Kidney capillary endothelial cell (primary cell): ENCODE measurements around the gene WNK4.

ENCODE experiments used
- DNase-seq: peaks from one replicate; pipeline ENCODE4 v3.0.0-alpha.2; 2018; ENCODE audit warnings: low spot score

Gene WNK4

DNA sequence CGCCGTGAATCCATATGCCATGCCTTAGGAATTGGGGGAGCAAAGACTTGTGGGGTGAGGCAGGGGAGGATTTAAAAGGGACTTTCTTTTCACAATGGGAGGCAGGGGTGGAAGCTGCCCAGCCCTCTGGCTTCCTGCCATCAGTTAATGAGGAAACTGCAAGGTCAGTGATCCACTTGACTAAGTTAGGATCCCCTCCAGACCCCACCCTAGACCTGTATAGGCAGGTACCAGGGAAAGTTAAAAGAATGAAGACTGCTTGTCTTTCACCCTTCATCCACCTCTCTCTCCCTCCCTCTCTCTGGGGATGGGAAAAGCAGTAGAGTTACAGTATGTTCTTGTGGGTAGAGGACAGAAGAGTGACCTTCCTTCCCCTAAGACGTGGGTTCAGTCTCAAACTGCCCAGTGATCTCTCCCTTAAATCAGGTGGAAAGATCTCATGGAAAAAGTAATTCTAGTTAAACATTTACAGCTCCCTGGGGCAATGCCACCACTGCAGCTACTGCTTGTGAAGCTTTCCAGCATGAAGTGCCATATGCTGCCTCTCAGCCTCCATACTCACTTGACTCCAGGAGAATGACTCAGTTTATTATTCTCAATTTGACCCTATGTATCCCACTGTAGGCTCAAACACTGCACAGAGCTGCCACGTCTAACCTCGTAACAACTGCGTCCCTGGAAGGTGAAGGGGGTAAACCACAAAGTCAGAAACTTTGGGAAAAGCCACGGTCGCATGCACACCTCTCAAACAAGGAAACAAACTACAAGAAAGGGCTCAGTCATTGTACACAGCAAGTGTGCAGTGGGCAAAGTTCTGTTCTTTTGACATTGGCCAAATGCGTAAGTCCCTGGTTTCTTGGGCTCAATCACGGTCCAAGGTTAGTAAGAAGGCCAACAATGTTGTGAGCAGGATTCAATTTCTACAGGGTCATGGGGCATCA lies 16.9 kb downstream of the WNK4 start:
- no peak for DNase-seq

DNA sequence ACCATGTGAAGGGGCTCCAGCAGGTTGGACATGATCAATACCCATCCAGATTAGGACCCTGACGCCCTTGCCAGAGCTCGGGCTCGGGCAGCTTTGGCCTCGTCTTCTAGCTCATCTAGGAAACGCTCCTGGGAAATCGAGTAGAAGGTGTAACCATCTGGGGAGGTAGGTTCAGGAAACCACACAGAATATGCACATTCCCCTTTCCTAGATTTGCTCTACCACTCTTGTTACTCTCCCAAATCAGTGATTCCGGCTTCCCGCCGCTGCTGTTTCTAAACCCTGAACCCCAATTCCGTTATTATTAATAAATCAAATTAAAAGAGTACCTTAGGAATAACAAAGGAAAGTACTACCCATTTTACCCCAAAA lies 17.6 kb downstream of the WNK4 start:
- DNase-seq = no peak

DNA sequence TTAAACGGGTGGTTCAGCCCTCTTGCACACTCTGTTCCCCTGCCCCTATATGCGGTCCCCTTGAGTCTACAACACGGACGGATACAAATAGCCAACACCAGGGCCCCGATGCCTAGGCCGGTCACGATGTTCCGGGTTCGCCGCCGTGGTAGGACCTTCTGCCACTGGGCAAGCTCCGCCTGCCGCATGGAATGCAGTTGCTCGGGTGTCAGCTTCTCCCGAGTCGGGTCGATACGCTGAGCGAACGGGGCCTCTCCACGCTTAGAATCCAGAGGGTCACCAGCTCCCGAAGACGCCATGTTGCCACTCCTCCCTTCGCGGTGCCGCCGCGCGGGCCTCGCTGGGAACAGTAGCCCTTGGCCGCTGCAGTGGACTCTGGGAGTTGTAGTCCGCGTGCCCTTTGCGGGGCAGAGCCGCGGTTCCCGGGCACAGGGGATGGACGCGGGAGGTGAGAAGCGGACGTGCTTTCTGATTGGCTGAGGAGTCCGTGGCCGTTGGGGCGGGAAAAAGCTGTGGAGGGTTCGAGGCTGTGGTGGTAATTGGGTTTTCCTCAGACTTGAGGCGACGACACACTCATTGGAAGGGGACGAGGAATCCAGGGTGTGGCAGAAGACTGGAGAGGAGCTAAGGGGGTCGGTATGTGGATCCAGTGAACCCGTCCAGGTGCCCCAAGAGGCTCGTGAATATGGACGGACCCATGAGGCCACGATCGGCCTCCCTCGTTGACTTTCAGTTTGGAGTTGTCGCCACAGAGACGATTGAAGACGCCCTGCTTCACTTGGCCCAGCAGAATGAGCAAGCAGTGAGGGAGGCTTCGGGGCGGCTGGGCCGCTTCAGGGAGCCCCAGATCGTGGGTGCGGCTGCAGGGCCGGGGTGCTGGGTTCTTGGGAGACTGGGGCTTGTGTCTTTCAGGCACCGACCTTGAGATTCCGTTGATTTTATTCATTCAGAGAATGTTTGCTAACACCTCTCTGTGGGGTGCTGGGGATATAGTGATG lies 18.3 kb downstream of the WNK4 start, which contains the start of the genes CNTD1 and COA3:
TSS of gene CNTD1 (plus strand) at position 479 of the 998 bp plus-strand sequence. CDS start at position 686, 207 bp downstream.
TSS of gene COA3 (minus strand) at position 322 of the 998 bp plus-strand sequence. CDS start at position 299, 23 bp downstream.
- peak; percentile 87 for DNase-seq

DNA sequence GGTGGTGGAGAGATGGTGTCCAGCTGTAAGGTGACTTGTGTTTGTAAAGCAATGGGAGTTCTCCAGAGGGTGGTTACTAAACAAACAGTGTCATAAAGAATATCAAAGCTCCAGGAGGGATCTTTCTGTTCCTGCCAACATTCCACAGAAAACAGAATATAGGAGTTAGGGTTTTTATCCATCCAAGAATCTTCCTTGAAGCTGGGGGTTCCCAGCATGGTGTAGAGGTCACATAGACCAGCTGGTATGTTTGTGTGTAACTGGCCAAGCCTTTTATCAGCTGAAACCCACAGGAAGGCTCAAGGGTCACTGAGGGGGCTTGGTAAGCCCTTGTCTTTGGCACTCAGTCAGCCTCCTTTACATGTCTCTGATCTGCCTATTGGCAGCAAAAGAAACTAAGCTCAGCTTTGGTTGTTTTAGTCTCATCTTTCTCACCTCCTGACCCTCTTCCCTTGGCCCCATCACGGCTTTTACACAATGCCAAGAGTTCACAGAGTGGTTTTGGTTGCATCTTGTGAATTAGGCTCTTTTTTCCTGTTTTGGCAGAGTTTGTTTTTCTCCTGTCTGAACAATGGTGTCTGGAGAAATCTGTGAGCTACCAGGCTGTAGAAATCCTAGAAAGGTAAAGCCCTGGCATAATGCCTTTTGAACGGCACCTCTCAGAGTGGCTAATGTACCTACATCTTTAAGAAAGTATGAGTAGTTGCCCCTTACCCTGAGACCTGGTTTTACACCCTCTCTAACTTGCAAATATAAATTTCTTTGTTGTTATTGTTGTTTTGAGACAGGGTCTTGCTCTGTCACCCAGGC lies 22.9 kb downstream of the WNK4 start:
- DNase-seq = no peak

DNA sequence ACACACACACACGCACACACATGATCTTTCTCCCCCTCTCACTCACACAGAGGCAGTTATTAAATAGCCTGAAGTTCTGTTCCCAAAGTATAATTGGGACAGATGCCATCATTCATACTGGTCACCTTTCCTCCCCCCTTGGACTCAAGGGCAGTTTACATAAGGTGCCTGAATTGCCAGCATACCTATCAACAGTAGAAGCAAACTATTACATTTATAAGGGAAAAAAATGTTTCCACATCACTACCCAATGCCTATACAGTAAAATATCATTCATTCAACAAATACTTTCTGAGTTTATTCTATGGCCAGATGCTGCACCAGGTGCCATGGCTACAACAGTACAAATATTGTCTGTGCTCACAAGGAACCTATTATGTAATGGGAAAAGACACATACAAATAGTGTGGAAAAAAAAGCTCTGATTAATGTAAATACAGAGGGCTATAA lies 24.5 kb downstream of the WNK4 start:
- DNase-seq = no peak

DNA sequence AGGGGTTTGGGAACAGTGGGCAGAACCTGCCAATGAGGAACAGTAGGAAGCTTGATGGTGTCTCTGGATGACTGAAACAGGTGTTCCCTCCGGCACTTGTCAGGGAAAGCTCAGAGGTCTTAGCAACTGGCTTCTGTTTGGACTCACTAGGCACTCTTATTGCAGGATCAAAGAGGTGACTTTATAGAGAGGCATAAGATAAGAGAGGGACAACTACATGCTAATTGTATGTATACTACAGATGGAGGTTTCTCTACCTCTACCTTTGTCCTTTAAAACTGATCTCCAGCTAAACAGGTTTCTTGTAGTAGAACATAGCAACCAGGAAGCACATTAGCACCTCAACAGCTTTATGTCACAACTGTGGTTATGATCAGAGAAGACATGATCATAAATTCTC lies 25.8 kb downstream of the WNK4 start:
- no peak for DNase-seq

DNA sequence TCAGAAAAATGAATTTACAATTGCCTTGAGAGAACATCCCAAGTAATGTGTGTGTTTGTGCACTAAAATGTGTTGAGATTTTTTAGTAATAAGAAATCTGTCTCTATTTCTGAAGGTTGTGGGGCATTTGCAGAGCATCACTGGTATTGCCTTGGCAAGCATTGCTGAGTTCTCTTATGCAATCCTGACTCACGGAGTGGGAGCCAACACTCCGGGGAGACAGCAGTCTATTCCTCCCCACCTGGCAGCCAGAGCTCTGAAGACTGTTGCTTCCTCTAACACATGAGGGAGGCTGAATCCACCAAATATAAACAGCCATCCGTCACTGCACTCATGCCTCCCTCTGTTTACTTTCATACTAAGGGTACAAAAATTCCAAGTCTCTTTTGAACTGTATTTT lies 28.8 kb downstream of the WNK4 start:
- no peak for DNase-seq

DNA sequence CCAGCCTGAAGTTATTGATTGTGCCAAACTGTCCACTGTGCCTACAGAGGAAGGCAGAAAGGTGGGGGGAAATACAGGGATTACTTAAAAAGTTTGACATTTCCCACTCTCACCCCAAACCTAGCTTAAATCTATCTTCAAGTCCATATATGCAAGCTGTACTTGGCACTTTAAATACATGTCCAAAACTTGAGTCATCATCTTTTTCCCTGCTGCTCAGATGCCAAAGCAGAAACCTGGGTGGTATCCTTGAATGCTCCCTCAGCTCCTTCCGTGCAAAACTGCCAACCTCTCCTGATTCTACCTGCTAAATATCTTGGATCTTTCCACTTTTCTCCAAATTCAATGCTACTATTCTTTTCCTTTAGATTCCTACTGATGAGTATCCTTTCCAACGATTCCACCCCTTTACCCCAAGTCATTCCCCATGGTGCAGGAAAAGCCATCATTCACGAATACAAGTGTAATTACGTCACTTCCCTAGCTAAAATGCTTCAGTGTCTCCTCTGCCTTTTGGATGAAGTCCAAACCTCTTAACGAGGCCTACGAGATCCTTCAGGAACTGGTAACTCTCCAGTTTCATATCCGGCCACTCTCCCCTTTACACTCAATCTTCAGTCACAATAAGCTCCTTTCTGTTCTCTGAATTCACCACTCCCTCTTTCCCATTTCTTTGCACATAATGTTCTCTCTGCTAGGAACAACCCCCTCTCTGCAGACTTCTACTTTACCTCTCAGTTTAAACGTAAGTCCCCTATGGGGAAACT lies 34.4 kb downstream of the WNK4 start:
- peak; percentile 90 for DNase-seq

DNA sequence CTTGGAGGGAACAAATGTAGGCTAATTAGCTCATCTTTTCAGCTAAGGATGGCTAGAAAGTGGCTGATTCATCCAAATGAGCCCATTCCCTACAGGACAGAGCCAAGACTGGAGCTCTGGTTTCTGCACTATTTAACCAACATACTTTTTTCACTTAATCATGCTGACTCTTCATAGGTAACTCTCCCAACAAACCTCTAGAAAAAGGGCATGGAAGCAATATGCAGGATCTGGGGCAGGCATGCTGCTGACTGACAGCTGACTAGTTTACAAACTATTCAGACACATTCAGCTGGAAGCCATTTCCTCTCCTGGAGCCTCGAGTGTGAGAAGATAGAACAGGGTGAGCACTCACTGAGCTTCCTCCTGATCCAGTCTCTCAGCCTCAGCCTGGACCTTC lies 37.5 kb downstream of the WNK4 start:
- DNase-seq = no peak

DNA sequence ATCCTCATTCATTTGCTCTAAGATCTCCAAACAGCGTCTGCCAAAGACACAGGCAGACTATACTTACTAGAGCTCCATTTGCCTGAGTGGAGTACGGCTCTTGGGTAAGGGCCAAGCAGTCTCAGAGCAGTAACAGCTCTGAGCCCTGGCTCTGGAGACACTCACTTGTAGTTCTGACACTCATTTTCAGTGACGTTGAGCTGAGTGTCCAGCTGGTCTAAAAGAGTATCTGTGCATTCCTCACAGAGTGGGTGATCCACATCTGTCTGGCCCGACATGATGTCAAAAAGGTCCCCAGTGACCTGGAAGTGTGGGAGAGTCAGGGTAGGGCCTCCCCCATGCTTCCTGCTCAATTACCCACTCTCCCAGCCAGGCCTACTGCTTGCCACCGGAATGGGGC lies 38.0 kb downstream of the WNK4 start:
- DNase-seq = no peak

DNA sequence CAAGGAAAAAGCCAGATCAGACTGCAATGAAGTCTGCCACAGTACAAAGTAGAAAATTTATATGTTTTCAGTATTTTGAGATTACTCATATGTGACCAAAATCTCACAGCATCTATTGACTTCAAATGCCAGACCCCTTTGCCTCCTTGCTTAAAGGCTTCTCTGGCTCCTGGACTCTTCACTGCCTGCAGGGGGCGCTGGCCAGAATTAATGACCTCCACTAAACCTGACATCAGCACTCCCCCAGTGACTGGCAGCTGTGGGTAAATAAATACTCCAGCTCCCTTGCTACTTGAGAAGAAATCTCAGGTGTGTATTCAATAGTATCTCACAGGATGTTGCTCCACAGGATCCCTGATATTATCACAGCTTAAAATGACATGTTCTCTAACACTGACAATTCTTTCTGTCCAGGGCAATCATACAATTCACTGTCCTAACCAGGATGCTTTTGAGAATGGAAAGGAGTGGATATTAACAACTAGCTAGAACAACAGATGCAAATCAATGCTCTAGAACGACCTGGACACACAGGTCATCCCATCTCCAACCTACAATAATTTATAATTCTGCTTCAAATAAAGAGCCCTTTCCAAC lies 39.6 kb downstream of the WNK4 start:
- peak; percentile 71 for DNase-seq

DNA sequence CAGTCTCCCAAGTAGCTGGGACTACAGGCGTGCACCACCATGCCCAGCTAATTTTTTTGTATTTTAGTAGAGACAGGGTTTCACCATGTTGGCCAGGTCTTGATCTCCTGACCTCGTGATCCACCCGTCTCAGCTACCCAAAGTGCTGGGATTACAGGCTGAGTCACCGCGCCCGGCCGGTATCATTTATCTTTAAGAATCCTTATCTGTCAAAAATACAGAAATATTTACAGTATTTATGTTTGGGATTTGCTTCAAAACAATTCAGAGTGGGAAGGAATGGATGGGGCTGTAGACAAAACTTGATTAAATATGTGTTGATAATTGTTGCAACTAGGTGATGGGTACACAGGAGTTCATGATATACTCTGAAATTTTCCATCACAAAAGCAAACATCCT lies 40.8 kb downstream of the WNK4 start:
- no peak for DNase-seq

DNA sequence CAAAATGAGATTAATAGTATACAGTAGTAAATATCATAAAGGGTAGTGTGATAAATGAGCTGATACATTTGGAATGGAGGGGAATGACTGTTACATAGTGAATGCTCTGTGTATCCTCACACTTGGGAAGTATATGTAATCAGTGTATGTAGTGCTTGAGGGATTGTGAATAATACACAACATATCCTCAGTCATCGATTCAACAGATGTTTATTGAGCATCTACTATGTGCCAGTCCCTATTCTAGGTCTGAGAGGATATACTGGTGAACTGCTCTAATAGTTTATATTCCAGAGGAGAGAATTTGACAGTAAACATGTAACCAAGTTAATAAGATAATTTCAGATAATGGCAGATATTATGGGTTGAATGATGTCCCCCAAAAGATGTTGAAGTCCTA lies 47.1 kb downstream of the WNK4 start:
- no peak for DNase-seq

DNA sequence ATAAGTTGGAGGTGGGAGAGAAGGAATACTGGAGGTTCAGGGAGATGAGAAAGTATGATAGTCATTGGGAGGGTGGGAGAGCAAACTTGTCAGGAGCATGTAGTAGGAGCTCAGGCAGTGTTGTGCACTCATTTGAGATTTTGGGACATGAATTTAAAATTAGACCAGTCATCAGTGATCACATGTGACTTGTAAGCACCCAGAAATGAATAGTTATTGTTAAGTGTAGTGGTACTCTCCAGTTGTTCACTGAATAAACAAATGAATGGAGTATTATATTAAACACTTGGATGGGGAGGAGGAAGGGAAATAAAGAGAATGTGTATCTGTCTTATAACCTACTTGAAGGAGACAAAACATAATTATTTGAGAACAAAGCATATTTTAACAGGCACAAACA lies 50.6 kb downstream of the WNK4 start:
- DNase-seq = no peak

DNA sequence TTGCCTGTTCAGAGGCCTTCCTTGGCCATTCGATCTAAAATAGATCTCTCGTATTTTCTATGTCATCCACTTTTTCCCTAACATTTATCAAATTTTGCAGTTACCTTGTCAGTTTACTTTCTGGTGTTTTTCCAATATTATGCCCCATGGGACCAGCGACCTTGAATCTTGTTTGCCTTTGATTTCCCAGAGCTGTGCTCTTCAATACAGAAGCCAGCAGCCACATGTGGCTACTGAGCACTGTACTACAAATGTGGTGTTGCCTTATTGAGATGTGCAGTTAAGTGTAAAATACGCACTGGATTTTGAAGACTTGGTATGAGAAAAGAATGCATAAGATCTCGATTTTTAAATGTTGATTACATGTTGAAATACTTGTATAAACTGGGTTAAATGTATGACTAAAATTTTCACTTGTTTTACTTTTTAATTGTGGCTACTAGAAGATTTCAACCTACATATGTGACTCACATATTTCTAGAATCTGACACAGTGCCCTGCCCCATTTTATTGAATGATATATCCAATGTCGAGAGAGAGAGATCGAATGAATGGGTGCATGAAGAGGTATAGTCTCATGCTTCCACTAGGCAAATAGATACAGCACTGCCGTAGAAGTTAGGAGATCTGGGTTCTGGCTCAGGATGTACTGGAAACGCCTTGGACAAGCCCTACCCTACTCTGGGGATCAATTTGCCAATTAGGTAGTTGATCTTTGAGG lies 52.0 kb downstream of the WNK4 start:
- DNase-seq = no peak

DNA sequence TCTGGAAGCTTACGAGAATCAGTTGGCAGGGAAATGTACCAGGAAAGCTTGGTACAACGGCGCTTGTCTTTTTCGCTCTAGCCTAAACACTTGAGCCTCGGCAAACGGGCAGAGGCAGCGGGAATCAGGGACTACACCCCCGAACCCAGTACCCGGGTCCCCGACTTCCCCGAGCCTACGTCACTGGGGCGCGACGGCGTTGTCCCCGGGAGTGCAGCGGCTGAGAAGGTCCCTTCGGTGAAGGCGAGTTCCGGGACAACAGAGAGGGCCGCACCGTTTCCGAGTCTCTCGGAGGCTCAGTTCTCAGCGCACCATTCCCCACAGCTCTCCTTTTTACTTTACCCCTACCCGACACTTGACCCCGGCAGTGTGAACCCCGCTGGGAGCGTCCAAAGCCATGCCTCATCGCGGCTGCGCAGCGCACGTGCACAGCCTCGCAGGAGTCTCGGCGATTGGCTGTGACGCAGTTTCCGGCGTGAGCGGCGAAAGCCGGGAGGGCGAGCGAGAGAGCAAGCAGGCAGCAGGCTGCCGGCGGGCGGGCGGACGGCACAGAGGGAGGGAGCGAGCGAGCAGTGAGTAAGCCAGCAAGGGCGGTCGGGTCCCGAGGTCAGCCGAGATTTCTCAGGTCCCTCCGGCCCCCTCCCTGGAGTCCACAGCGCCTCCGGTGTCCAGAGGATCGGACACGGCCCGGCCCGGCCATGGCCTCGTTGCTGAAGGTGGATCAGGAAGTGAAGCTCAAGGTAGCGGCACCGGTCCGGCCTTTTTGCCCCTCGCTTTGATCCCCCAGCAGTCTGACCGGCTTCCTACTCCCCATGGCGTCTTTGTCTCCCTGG lies 52.7 kb downstream of the WNK4 start, which contains the start of gene PSME3:
TSS of gene PSME3 (plus strand) at position 464 of the 833 bp plus-strand sequence. CDS start at position 699, 235 bp downstream.
- peak; percentile 88 for DNase-seq

DNA sequence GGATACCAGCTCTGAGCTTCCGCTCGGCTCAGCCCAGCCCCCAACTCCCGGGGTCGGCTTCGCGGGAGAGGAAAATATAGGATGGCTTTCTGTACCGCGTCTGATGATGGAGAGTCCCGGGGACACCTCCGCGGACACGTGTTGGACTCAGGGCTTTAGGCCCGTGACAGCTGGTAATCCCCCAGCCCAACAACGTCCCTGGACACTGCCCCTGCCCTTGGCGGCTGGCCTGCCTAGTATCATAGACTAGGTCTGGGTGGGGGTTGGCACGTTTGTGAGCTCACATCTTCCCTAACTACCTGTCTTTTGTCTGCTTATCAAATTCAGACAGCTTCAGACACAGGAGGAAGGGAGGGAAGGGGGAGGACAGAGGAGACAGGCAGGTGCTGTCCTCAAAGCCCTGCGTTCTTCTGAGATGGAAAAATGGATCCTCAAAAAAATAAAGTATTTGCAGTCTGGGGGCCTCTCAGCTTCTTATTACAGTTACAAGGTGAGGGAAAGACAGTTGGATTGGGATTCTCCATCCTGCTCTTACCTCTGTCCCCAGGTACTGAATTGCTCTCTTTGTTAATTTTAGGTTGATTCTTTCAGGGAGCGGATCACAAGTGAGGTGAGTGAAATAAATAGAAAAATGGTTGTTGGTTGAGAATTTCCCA lies 53.5 kb downstream of the WNK4 start:
- no peak for DNase-seq

DNA sequence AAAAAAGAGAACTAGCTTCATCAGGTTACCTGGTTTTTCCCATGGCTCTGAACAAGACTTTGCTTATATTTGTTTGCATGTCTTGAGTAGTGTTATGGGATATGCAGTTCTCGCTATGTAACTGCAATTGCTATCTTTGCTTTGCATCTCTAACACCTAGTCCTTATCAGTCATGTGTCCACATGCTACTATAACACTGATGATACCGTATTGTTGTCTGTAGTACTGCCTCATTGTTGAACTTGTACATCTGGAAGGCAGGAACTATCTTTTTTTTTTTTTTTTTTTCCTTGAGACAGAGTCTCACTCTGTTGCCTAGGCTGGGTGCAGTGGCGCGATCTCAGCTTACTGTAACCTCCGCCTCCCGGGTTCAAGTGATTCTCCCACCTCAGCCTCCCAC lies 55.3 kb downstream of the WNK4 start:
- DNase-seq = no peak
